Thyroid gland (tissue), 4 donors: Measurements from ENCODE around the gene TNRC6B. TPM values are rescaled to one million over a fixed set of nuclear protein-coding genes. Genes with fewer than 3 reads are reported as not detected.

Experiments used
- DNase-seq, 2 donors: peaks; one replicate each; pipeline ENCODE4 v3.0.0-alpha.2; 2019
- H3K27ac ChIP-seq, 3 donors: fragments of 200-600 bp; sonication (generic); 1 replicate in 2 of 3; 2 replicates in 1 of 3; pipeline ENCODE4 v1.5.1; 2016 to 2019; ENCODE audit warnings: mild to moderate bottlenecking in 1 of 3, moderate library complexity in 1 of 3
- H3K27me3 ChIP-seq: fragments of 200-600 bp; sonication (generic); one replicate; pipeline ENCODE4 v1.5.1; 2019
- H3K36me3 ChIP-seq, 2 donors: fragments of 200-600 bp; sonication (generic); one replicate each; pipeline ENCODE4 v1.5.1; 2016 to 2019
- H3K4me1 ChIP-seq, 2 donors: fragments of 200-600 bp; sonication (generic); one replicate each; pipeline ENCODE4 v1.5.1; 2017 to 2019
- H3K4me3 ChIP-seq, 3 donors: fragments of 200-600 bp; sonication (generic); replicated peaks in 1 of 3; 1 replicate in 2 of 3; 2 replicates in 1 of 3; pipeline ENCODE4 v1.5.1; 2016; ENCODE audit warnings: mild to moderate bottlenecking in 1 of 3
- H3K9me3 ChIP-seq: fragments of 200-600 bp; sonication (generic); one replicate; pipeline ENCODE4 v1.5.1; 2017
- POLR2A ChIP-seq, 2 donors: fragments of 450-650 bp; IDR thresholded peaks; one replicate each; pipeline ENCODE4 v1.6.1; 2017; ENCODE audit warnings: antibody characterized with exemption in 2 of 2, mild to moderate bottlenecking in 2 of 2, moderate library complexity in 1 of 2
- WGBS, 2 donors: methylation state at CpG; one replicate each; pipeline ENCODE4 v1.1.5; 2017; 5-methylcytosine and 5-hydroxymethylcytosine counted together
- intact Hi-C: fragments of 100-400 bp; cut with DNase I; formaldehyde crosslinking; loops from one replicate; pipeline ENCODE4 v1.15.1; 2023
- total RNA-seq, 4 donors: library from RNA; depleted of rRNA; stranded (reverse); fragments of >200 nt; gene quantifications; one replicate each; pipeline ENCODE4 v1.2.3, GENCODE V29; 2016
- TF ChIP-seq, protein P1 (sequence below), 6 experiments: fragments of 200-600 bp in 3 of 6; fragments of 450-650 bp in 3 of 6; sonication (generic) in 3 of 6; IDR thresholded peaks; one replicate each; pipeline ENCODE4 v1.5.1; 2016 to 2019; ENCODE audit warnings: antibody characterized with exemption in 6 of 6, mild to moderate bottlenecking in 2 of 6, inconsistent platforms in 1 of 6, moderate library complexity in 1 of 6

Gene TNRC6B
- total RNA-seq, 4 donors from 2014 or later = 46.1 to 202 (median 114) TPM

DNA sequence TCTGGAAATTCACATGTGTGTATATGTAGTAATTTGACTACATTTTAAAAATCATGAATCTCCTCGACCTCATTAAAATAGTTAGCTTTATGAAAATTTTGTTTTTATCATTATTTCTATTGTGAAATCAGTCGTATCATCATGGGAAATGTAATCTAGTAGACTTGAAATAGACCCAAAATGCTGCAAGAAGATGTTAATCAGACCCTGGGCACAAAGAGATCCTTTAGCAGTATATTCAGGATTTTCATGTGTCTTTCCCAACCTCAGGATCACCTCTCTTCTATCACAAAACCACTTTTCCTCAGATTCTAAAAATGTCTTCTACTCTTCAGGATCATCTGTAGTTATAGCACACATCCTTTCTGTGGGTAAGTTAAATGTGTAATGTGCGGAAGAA is 93.7 kb downstream of the TNRC6B start:
- Histone ChIP-seq H3K36me3 (peaks cover 0 to 8% of the 10 kb centered on the region in 2 donors), H3K4me3 (no peak overlapping the region), H3K27ac (no peak overlapping the region), H3K27me3 (no peaks in the 10 kb centered on the region), H3K9me3 (no peaks in the 10 kb centered on the region), H3K4me1 (peaks cover 10 to 18% of the 10 kb centered on the region in 2 donors)
- WGBS, 2 donors = 85 to 88% methylated on average over 3 of the region's 3 CpGs
- TF ChIP-seq POLR2A (IDR thresholded peaks at IDR 0.05) = no peak
- TF ChIP-seq, protein P1, sequence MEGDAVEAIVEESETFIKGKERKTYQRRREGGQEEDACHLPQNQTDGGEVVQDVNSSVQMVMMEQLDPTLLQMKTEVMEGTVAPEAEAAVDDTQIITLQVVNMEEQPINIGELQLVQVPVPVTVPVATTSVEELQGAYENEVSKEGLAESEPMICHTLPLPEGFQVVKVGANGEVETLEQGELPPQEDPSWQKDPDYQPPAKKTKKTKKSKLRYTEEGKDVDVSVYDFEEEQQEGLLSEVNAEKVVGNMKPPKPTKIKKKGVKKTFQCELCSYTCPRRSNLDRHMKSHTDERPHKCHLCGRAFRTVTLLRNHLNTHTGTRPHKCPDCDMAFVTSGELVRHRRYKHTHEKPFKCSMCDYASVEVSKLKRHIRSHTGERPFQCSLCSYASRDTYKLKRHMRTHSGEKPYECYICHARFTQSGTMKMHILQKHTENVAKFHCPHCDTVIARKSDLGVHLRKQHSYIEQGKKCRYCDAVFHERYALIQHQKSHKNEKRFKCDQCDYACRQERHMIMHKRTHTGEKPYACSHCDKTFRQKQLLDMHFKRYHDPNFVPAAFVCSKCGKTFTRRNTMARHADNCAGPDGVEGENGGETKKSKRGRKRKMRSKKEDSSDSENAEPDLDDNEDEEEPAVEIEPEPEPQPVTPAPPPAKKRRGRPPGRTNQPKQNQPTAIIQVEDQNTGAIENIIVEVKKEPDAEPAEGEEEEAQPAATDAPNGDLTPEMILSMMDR (IDR thresholded peaks at IDR 0.05) = no peak
- intact Hi-C loops = no loop called here
- DNase-seq = no peak

DNA sequence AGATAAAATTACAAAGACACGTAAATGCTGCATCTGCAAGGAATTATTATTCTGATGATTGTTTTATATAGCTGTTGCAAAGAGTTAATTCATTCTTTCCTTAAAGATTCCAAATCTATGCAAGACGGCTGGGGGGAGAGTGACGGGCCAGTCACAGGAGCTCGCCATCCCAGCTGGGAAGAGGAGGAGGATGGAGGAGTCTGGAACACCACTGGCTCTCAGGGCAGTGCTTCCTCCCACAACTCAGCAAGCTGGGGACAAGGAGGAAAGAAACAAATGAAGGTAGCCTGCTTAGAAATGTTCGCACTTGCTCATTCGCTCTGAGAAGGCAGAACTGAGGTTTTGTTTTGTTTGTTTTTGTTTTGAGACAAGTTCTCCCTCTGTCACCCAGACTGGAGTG is 95.6 kb downstream of the TNRC6B start:
- peak overlapping the region in 1 of 3 donors; percentile 54 for H3K27ac ChIP-seq
- no peak for DNase-seq

DNA sequence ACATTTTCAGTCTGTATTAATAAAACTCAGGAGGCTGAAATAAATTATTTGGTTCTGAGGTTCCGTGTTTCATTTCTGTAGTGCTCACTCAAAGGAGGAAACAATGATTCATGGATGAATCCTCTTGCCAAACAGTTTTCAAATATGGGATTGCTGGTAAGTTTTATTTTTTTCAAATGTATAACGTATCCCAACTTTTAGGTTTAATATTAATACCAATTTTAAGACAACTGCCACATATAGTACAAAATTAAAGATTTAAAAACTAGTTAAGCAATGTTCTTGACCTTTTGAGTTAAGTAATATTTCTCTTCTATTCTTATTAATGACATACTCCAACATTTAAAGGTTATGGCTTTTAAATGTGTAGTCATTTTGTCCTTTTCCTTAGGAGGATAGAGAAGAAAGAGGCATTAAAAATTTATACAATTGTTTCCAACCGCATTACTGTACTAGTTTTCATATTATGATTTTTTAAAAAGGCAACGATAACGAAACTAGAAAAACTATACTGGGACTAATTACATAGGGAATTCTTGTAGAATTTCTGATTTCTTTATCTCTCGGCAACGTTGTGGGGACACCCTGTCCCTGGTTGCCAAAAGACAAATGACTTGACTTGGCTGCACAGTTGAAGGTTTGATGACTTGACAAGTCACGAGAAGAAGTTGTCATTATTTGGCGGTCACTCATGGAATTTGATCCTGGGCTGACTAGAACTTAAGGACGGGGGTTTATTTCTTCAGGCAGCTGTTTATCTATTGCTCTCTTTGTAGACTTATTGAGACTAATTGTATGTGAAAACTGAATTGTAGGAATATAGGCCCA is 99.5 kb downstream of the TNRC6B start:
- H3K36me3 ChIP-seq = peaks cover 4 to 20% of the 10 kb centered on the region in 2 donors
- H3K9me3 ChIP-seq = no peaks in the 10 kb centered on the region
- H3K4me1 ChIP-seq = peaks cover 10 to 18% of the 10 kb centered on the region in 2 donors
- H3K27ac ChIP-seq = peak overlapping the region; percentile 72 to 87 (median 86)
- H3K4me3 ChIP-seq = no peak overlapping the region
- DNase-seq = no peak
- no peaks in the 10 kb centered on the region for H3K27me3 ChIP-seq
- TF ChIP-seq, protein P1 (IDR thresholded peaks at IDR 0.05) = no peak
- TF ChIP-seq POLR2A (IDR thresholded peaks at IDR 0.05) = no peak
- intact Hi-C loops = no loop called here
- WGBS, 2 donors = 71 to 78% methylated on average over 10 of the region's 10 CpGs

More for the DNA sequence above, 95.6 kb downstream of the TNRC6B start:
- Histone ChIP-seq H3K9me3 (no peaks in the 10 kb centered on the region), H3K4me3 (no peak overlapping the region), H3K27me3 (no peaks in the 10 kb centered on the region), H3K4me1 (peaks cover 10 to 18% of the 10 kb centered on the region in 2 donors), H3K36me3 (peaks cover 0 to 11% of the 10 kb centered on the region in 2 donors)
- 81 to 84% methylated on average over 6 of the region's 6 CpGs for WGBS, 2 donors
- intact Hi-C loops = no loop called here
- TF ChIP-seq, protein P1 (IDR thresholded peaks at IDR 0.05) = no peak
- TF ChIP-seq POLR2A (IDR thresholded peaks at IDR 0.05) = no peak

DNA sequence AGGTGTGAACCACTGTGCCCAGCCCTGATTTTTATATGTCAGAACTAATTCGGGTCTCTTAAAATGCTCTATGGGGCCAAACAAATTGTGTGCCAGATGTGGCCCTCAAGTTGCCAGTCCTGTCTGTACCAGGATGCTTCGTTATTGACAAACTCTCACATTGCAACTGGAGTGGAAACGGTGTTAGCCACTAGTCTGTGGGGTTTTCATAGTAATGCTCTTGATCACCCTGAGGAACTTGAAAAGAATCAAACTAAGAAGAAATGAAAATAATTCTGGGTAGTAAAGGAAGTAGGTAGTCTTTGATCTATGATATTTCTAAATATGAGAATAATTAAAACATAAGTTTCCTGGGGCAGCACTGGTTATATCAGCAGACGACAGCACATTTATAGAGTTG is 101.3 kb downstream of the TNRC6B start:
- no peak overlapping the region for H3K27ac ChIP-seq
- H3K36me3 ChIP-seq = peaks cover 4 to 17% of the 10 kb centered on the region in 2 donors
- no peak for DNase-seq
- WGBS, 2 donors = 85 to 91% methylated on average over 4 of the region's 4 CpGs
- no peak overlapping the region for H3K4me3 ChIP-seq
- intact Hi-C loops = no loop called here
- TF ChIP-seq POLR2A (IDR thresholded peaks at IDR 0.05) = no peak
- TF ChIP-seq, protein P1 (IDR thresholded peaks at IDR 0.05) = no peak
- peaks cover 6 to 9% of the 10 kb centered on the region in 2 donors for H3K4me1 ChIP-seq
- no peaks in the 10 kb centered on the region for H3K27me3 ChIP-seq
- H3K9me3 ChIP-seq = no peaks in the 10 kb centered on the region

DNA sequence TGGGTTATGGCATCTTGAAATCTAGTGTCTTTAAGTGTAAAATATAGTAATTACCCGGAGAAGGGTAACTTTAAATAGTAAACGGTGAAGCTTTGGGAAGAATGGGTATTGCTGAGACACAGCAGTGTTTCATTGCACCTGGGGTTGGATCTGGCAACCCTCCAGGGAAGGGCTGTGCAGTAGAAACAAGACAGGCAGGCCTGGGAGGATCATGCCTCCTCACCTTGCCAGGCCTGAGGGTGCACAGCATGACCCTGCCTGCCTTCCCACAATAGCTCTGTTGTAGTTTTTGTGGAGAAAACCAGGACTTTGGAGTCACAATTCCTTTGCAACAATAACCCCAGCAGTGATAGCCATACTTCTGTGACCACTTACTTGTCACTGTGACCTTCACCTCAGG is 104.0 kb downstream of the TNRC6B start:
- 81 to 83% methylated on average over 2 of the region's 2 CpGs for WGBS, 2 donors
- H3K27ac ChIP-seq = no peak overlapping the region
- H3K9me3 ChIP-seq = no peaks in the 10 kb centered on the region
- intact Hi-C loops = no loop called here
- peak; percentile 61 to 76 for DNase-seq
- TF ChIP-seq, protein P1 (IDR thresholded peaks at IDR 0.05) = no peak
- TF ChIP-seq POLR2A (IDR thresholded peaks at IDR 0.05) = no peak
- H3K27me3 ChIP-seq = no peaks in the 10 kb centered on the region
- peaks cover 0 to 7% of the 10 kb centered on the region in 2 donors for H3K4me1 ChIP-seq
- peaks cover 4 to 16% of the 10 kb centered on the region in 2 donors for H3K36me3 ChIP-seq
- H3K4me3 ChIP-seq = no peak overlapping the region
